ENCODE data around the gene UFD1. TPM values are rescaled to one million over a fixed set of nuclear protein-coding genes. Genes with fewer than 3 reads are reported as not detected.

The UFD1 gene
- total and polyA plus RNA-seq, 11 donors = 28.7 to 80.5 (median 43.0) TPM

DNA sequence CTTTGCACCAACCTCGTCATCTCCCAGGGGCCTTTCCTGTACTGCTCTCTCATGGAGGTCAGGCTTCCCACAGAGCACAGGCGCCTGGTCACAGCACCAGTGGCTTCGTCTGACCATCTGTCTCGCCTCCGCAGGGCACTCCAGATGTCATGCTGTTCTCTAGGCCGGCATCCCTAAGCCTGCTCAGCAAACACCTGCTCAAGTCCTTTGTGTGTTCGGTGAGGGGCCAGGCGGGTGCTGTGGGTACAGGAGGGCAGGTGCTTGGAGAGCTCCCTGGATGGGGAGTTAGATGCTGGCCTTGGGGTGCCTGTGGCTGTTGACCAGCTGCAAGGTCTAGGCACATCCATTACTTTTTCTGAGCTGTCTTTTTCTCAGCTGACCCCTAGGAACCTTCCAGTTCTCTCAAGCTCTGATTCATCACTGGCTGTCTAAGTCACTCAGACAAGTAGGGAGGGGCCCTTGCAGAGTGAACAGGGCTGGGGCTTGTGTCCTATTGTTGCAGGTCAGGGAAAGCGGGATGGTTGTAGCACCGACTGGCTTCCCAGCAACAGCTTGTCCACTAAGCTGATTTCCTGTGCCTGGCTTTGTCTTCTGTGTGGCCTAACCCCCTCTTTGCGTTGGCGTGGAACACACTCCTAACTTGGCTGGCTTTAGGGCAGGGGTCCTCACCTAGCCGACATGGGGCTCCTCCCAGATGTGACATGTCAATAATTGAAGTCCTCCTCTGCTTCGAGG, 36.0 kb upstream of the UFD1 start:
- H3K27me3 ChIP-seq = no peaks in the 10 kb centered on the region
- ATAC-seq (no peak), DNase-seq (no peak)
- H3K36me3 ChIP-seq = no peaks in the 10 kb centered on the region
- H3K4me3 ChIP-seq = no peak overlapping the region
- TF ChIP-seq, protein P1, sequence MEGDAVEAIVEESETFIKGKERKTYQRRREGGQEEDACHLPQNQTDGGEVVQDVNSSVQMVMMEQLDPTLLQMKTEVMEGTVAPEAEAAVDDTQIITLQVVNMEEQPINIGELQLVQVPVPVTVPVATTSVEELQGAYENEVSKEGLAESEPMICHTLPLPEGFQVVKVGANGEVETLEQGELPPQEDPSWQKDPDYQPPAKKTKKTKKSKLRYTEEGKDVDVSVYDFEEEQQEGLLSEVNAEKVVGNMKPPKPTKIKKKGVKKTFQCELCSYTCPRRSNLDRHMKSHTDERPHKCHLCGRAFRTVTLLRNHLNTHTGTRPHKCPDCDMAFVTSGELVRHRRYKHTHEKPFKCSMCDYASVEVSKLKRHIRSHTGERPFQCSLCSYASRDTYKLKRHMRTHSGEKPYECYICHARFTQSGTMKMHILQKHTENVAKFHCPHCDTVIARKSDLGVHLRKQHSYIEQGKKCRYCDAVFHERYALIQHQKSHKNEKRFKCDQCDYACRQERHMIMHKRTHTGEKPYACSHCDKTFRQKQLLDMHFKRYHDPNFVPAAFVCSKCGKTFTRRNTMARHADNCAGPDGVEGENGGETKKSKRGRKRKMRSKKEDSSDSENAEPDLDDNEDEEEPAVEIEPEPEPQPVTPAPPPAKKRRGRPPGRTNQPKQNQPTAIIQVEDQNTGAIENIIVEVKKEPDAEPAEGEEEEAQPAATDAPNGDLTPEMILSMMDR (IDR thresholded peaks at IDR 0.05) = no peak
- no peak for TF ChIP-seq POLR2A (IDR thresholded peaks at IDR 0.05)
- WGBS, 4 donors = 89 to 93% (median 91%) methylated on average over 12 to 14 of the region's 14 CpGs
- intact Hi-C loops (cut with DNase I) = loop anchor here in 2 of 10 donors (5.0 kb wide), 1 partner anchor 107 kb away; no protein-coding TSS in a partner anchor
- no peaks in the 10 kb centered on the region for H3K4me1 ChIP-seq
- H3K27ac ChIP-seq = no peak overlapping the region
- peaks cover 0 to 13% (median 3%) of the 10 kb centered on the region in 12 donors for H3K9me3 ChIP-seq

DNA sequence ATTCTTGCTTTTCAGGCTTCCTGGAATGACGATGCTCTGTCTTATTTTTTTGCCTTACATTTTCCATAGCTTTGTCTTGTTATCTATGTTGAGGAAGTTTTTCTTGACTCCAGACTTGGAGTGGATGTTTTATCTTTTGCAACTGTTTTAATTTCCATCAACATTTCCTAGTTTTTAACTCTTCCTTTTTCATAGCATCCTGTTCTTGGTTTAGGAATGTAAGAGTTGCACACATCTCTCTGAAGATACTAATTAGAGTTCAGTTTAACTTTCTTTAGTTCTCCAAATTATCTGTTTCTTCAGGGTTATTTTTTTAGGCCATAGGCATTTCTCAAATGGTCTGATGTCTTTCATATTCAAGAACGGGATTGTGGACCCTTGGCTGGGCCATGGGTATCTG, 34.8 kb upstream of the UFD1 start:
- DNase-seq = no peak
- no peak for ATAC-seq
- no peak overlapping the region for H3K4me3 ChIP-seq
- no peaks in the 10 kb centered on the region for H3K36me3 ChIP-seq
- 48 to 75% (median 60%) methylated on average over 2 of the region's 2 CpGs for WGBS, 4 donors
- H3K27ac ChIP-seq = no peak overlapping the region
- no peaks in the 10 kb centered on the region for H3K27me3 ChIP-seq
- H3K9me3 ChIP-seq = peaks cover 0 to 13% (median 3%) of the 10 kb centered on the region in 12 donors
- TF ChIP-seq POLR2A (IDR thresholded peaks at IDR 0.05) = no peak
- TF ChIP-seq, protein P1 (IDR thresholded peaks at IDR 0.05) = no peak
- intact Hi-C loops (cut with DNase I) = no loop called here
- no peaks in the 10 kb centered on the region for H3K4me1 ChIP-seq

DNA sequence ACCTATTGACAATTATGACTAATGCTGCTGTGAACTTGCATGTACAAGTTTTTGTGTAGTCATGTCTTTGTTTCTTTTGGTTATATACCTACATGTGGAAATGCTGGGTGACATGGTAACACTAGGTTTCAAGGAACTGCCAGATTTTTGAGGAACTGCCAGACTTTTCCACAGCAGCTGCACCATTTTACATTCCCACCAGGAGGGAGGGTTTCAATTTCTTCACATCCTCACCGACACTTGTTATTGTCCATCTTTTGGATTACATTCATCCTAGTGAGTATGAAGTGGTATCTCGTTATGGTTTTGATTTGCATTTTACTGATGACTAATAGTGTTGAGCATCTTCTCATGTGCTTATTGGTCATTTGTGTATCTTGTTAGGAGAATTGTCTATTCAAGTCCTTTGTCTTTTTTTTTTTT, 31.9 kb upstream of the UFD1 start:
- 73 to 97% (median 95%) methylated on average over 2 of the region's 2 CpGs for WGBS, 4 donors
- peaks cover 0 to 13% (median 3%) of the 10 kb centered on the region in 12 donors for H3K9me3 ChIP-seq

DNA sequence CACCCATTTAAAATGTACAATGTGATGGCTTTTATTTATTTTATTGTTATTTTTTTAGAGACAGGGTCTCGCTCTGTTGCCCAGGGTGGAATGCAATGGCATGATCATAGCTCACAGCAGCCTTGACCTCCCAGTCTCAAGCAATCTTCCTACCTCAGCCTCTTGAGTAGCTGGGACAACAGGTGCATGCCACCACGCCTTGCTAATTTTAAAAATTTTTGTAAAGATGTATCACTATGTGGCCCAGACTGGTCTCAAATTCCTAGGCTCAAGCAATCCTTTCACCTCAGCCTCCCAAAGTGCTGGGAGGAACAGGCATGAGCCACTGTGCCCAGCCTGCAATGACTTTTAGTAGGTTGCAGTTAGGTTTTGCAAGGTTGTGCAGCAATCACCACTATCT, 30.9 kb upstream of the UFD1 start:
- ATAC-seq (no peak), DNase-seq (no peak)
- no peak overlapping the region for H3K4me3 ChIP-seq
- no peaks in the 10 kb centered on the region for H3K4me1 ChIP-seq
- H3K27ac ChIP-seq = no peak overlapping the region
- no peaks in the 10 kb centered on the region for H3K27me3 ChIP-seq
- 88 to 98% (median 95%) methylated on average over 2 of the region's 2 CpGs for WGBS, 4 donors
- H3K9me3 ChIP-seq = peaks cover 0 to 13% (median 3%) of the 10 kb centered on the region in 12 donors
- TF ChIP-seq POLR2A (IDR thresholded peaks at IDR 0.05) = no peak
- TF ChIP-seq, protein P1 (IDR thresholded peaks at IDR 0.05) = no peak
- intact Hi-C loops (cut with DNase I) = no loop called here
- no peaks in the 10 kb centered on the region for H3K36me3 ChIP-seq

More for the DNA sequence above, 31.9 kb upstream of the UFD1 start:
- no peak overlapping the region for H3K4me3 ChIP-seq
- no peak for TF ChIP-seq POLR2A (IDR thresholded peaks at IDR 0.05)
- TF ChIP-seq, protein P1 (IDR thresholded peaks at IDR 0.05) = no peak
- no peaks in the 10 kb centered on the region for H3K36me3 ChIP-seq
- ATAC-seq (no peak), DNase-seq (no peak)
- no peak overlapping the region for H3K27ac ChIP-seq
- H3K4me1 ChIP-seq = no peaks in the 10 kb centered on the region
- intact Hi-C loops (cut with DNase I) = no loop called here
- H3K27me3 ChIP-seq = no peaks in the 10 kb centered on the region
